Transverse colon (tissue), 4 donors: Measurements from ENCODE around the gene CDK13.

Experiments used
- CTCF ChIP-seq, 5 experiments: fragments of 200-600 bp in 3 of 5; fragments of 450-650 bp in 2 of 5; sonication (generic) in 3 of 5; IDR thresholded peaks; 1 replicate in 2 of 5; 2 replicates in 3 of 5; pipeline ENCODE4 v1.5.1; 2016 to 2017; ENCODE audit warnings: antibody characterized with exemption in 5 of 5, inconsistent platforms in 3 of 5, mild to moderate bottlenecking in 2 of 5, moderate library complexity in 1 of 5
- POLR2A ChIP-seq: fragments of 450-650 bp; IDR thresholded peaks from one replicate; pipeline ENCODE4 v1.6.1; 2016; ENCODE audit warnings: antibody characterized with exemption, mild to moderate bottlenecking, moderate library complexity
- POLR2AphosphoS5 ChIP-seq, 3 donors: sonication (generic); formaldehyde crosslinking; IDR thresholded peaks; one replicate each; pipeline ENCODE4 v1.6.1; 2016; ENCODE audit warnings: antibody characterized with exemption in 3 of 3

GRCh38 chr7:39979406-39980073, 29.5 kb downstream of the CDK13 start:
- TF ChIP-seq CTCF (IDR thresholded peaks at IDR 0.05) (no peak), POLR2A (no peak), POLR2AphosphoS5 (IDR thresholded peaks at IDR 0.05) (no peak)
